Germinal center (tissue), 1 donor: Measurements from ENCODE around the gene MIB2.

Experiments used
- DNase-seq: peaks from one replicate; pipeline ENCODE4 v3.0.0; 2012; ENCODE audit warnings: mixed read lengths, low spot score

Gene MIB2

GRCh38 chr1:1598051-1598719 lies 17.1 kb upstream of the MIB2 start:
- DNase-seq: no peak

GRCh38 chr1:1598720-1599029 lies 16.6 kb upstream of the MIB2 start:
- no peak for DNase-seq

- DNase-seq: peak; percentile 56
Observed at GRCh38 chr1:1599030-1599934, 16.0 kb upstream of the MIB2 start.

GRCh38 chr1:1599935-1600860 lies 15.1 kb upstream of the MIB2 start, which contains the start of gene FNDC10:
Gene FNDC10, minus strand, starts transcription at chr1:1600135. Its CDS starts 120 bp downstream, at chr1:1600015.
- DNase-seq: no peak

GRCh38 chr1:1600861-1601563 lies 14.3 kb upstream of the MIB2 start:
- no peak for DNase-seq

- no peak for DNase-seq
Observed at GRCh38 chr1:1601564-1602303, 13.6 kb upstream of the MIB2 start.

- DNase-seq: no peak
Observed at GRCh38 chr1:1602304-1602967, 12.9 kb upstream of the MIB2 start.

- DNase-seq: no peak
Observed at GRCh38 chr1:1602968-1603506, 12.3 kb upstream of the MIB2 start.

- no peak for DNase-seq
Observed at GRCh38 chr1:1603671-1604373, 11.5 kb upstream of the MIB2 start.

GRCh38 chr1:1604374-1605033 lies 10.8 kb upstream of the MIB2 start:
- DNase-seq: no peak

- DNase-seq: no peak
Observed at GRCh38 chr1:1605034-1605591, 10.2 kb upstream of the MIB2 start.

- DNase-seq: no peak
Observed at GRCh38 chr1:1605724-1606123, 9.6 kb upstream of the MIB2 start.

GRCh38 chr1:1606232-1606631 lies 9.1 kb upstream of the MIB2 start:
- DNase-seq: no peak

GRCh38 chr1:1609822-1610485 lies 5.3 kb upstream of the MIB2 start:
- DNase-seq: no peak

- DNase-seq: no peak
Observed at GRCh38 chr1:1610796-1611195, 4.5 kb upstream of the MIB2 start.

GRCh38 chr1:1612104-1612400 lies 3.2 kb upstream of the MIB2 start:
- DNase-seq: no peak

GRCh38 chr1:1613509-1614082 lies 1.7 kb upstream of the MIB2 start:
- no peak for DNase-seq
